SKM-1 (cell line): ENCODE results near the gene RPH3AL.
"Not testable (repeated sequence)": the region's sequence is repeated elsewhere in the genome, so short reads cannot be mapped to it uniquely, and the experiment has no call there.

Experiments
- DNase-seq: peaks from one replicate; lab custom pipeline; 2025; ENCODE audit not compliant: unreplicated experiment; lab: John Stamatoyannopoulos, UW

Gene RPH3AL

GRCh38 chr17:283911-284675 is 68.5 kb downstream of the RPH3AL start:
- no peak for DNase-seq

- no peak for DNase-seq
Measured at GRCh38 chr17:282912-283882, 69.4 kb downstream of the RPH3AL start.

- DNase-seq = no peak
Measured at GRCh38 chr17:282000-282911, 70.4 kb downstream of the RPH3AL start.

GRCh38 chr17:281365-281999 is 71.1 kb downstream of the RPH3AL start:
- DNase-seq = no peak

- no peak for DNase-seq
Measured at GRCh38 chr17:280901-281300, 71.7 kb downstream of the RPH3AL start.

GRCh38 chr17:280216-280615 is 72.4 kb downstream of the RPH3AL start:
- no peak for DNase-seq

GRCh38 chr17:279776-280175 is 72.8 kb downstream of the RPH3AL start:
- DNase-seq = no peak

GRCh38 chr17:279331-279730 is 73.3 kb downstream of the RPH3AL start:
- no peak for DNase-seq

GRCh38 chr17:278676-279059 is 73.9 kb downstream of the RPH3AL start:
- DNase-seq = no peak

- no peak for DNase-seq
Measured at GRCh38 chr17:278055-278675, 74.4 kb downstream of the RPH3AL start.

- DNase-seq = no peak
Measured at GRCh38 chr17:274902-275301, 77.7 kb downstream of the RPH3AL start.

- DNase-seq = no peak
Measured at GRCh38 chr17:273981-274832, 78.4 kb downstream of the RPH3AL start.

GRCh38 chr17:272856-273255 is 79.8 kb downstream of the RPH3AL start:
- DNase-seq = not testable (repeated sequence)

GRCh38 chr17:271928-272623 is 80.5 kb downstream of the RPH3AL start:
- DNase-seq = not testable (repeated sequence)

GRCh38 chr17:269616-270514 is 82.7 kb downstream of the RPH3AL start:
- no peak for DNase-seq

GRCh38 chr17:266701-267667 is 85.6 kb downstream of the RPH3AL start:
- no peak for DNase-seq
